HL-60 (cell line): ENCODE data around the gene AP3S1.

Experiments
- CTCF ChIP-seq: IDR thresholded peaks from one replicate; pipeline ENCODE4 v1.5.1; 2011; ENCODE audit warnings: low read length, control low read depth, inconsistent platforms; ENCODE audit not compliant: insufficient read depth
- POLR2AphosphoS5 ChIP-seq: IDR thresholded peaks from 2 replicates; pipeline ENCODE4 v1.6.1; 2012; ENCODE audit warnings: low read depth
- REST ChIP-seq: IDR thresholded peaks from 2 replicates; pipeline ENCODE4 v1.6.1; 2012; ENCODE audit warnings: low read depth; ENCODE audit not compliant: insufficient replicate concordance

GRCh38 chr5:115941051-115941675 is 99.4 kb downstream of the AP3S1 start:
- TF ChIP-seq POLR2AphosphoS5 (no peak), CTCF (no peak), REST (no peak)
